Right renal pelvis (tissue), 4 donors: Measurements from ENCODE around the gene PRR12. TPM values are rescaled to one million over a fixed set of nuclear protein-coding genes. Genes with fewer than 3 reads are reported as not detected.

Experiments
- DNase-seq, 4 donors: peaks; one replicate each; pipeline ENCODE4 v3.0.0-alpha.2; 2013; ENCODE audit warnings: low read depth in 4 of 4, low spot score in 3 of 4, missing footprints in 1 of 4
- polyA plus RNA-seq, 4 donors: library from polyadenylated mRNA; unstranded; fragments of 120-200 nt; gene quantifications; one replicate each; pipeline ENCODE4 v1.2.1, GENCODE V29; 2013; ENCODE audit not compliant: insufficient read length in 4 of 4

Gene PRR12
- polyA plus RNA-seq, 4 donors = 17.9 to 27.1 (median 20.2) TPM

DNA sequence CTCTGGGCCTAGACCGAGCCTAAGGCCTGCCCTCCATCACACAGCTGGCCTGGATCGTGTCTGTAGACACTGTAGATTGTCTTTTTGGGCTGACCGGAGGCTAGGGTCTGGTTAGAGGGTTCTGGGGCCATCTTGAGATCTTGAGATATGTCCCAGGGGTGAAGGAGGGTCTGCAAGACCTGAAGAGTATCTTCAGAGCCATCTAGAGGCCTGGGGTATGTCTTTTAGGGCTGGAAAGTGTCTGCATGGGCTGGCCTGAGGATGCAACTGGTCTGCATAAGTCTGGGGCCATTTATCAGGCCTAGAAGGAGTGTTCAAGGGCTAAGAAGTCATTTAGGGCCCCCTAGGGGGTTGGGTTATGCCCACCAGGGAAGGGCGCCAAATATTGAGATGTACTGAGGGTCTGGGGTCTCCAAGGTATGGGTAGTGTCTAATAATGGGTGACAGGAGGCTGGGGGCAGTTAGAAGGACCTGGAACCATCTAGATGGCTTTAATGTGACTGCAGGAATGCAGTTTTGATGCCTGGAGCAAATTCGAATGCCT, 51.6 kb downstream of the PRR12 start:
- no peak for DNase-seq

DNA sequence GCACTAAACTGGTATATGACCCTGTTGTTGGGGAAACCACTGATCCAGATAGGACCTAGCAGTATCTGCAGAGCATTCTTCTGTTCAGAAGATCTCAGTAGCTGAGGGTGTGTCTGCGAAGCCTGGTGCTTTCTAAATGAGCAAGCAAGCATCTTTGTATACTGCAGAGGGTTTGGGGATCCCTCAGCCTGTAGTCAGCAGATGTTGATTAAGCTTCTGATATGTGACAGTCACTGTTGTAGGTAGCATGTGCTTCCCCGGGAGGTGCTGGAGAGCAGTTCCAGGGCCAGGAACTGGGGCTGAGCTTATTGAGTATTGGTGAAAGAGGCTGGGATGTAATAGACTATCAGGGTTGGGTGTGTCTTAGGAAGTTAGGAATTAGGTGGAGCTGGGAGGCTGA, 52.5 kb downstream of the PRR12 start:
- DNase-seq = no peak

DNA sequence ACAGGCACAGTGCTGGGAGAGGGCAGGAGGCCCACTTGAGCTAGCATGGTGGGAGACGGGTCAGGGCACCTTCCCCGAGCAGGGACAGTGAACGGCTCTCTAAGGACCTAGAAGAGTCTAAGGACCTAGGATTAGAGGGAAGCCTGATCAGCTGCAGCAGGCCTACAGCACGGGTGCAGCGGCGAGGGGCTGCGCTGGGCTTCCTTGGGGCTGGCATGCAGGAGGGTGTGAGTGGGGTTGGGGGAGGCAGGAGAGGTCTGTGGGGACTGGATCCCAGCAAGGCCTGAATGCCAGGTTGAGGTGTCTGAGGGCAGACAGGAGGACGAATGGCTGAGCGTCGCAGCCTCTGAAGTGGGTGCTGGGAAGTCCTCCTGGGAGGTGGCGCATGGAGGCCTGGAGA, 54.6 kb downstream of the PRR12 start:
- no peak for DNase-seq

DNA sequence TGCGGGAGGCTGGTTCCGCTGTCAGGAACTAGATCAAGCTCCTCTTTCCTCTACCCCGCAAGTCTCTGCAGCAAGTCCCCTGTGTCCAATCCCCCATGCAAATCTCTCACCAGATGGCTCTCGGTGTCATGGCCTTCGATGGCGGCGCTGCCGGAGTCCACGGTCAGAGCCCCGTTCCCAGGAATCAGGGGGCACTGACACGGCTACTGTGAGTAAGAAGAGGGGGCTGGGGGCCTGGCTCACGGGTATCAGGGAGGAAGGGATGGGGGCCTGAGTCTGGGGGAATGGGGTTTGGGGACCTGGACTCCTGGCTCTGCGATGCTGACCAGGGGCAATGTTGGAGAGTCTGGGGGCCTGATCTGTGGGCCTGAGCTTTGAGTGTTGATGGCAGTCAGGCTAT, 55.0 kb downstream of the PRR12 start:
- no peak for DNase-seq

DNA sequence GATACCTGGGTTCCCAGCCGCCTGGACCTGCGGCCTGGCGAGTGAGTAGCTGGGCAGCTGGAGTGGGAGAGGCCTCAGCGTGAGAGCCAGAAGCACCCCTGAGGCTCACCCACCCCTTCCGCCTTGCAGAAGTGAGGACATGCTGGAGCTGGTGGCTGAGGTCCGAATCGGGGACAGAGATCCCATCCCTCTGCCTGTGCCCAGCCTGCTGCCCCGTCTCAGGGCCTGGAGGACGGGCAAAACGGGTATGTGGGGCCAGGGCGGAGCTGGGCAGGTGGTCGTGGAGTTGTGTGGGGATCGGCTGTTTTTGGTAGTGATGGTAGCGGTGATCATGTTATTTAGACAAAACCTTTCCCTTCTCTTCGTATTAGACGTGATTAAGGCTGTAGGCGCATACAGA, 55.6 kb downstream of the PRR12 start:
- no peak for DNase-seq

DNA sequence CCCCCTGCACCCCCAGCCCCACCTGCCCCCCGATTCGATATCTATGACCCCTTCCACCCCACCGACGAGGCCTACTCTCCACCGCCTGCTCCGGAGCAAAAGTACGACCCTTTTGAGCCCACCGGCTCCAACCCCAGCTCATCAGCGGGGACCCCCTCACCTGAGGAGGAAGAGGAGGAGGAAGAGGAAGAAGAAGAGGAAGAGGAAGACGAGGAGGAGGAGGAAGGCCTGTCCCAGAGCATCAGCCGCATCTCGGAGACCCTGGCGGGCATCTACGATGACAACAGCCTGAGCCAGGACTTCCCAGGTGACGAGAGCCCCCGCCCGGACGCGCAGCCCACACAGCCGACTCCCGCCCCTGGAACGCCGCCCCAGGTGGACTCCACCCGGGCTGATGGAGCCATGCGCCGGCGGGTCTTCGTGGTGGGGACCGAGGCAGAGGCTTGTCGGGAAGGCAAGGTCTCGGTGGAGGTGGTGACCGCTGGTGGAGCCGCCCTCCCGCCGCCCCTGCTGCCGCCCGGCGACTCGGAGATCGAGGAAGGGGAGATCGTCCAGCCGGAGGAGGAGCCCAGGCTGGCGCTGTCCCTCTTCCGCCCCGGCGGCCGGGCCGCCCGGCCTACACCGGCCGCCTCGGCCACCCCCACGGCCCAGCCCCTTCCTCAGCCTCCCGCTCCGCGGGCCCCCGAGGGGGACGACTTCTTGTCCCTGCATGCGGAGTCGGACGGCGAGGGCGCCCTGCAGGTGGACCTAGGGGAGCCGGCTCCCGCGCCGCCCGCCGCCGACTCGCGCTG, 60.2 kb downstream of the PRR12 start:
- no peak for DNase-seq

DNA sequence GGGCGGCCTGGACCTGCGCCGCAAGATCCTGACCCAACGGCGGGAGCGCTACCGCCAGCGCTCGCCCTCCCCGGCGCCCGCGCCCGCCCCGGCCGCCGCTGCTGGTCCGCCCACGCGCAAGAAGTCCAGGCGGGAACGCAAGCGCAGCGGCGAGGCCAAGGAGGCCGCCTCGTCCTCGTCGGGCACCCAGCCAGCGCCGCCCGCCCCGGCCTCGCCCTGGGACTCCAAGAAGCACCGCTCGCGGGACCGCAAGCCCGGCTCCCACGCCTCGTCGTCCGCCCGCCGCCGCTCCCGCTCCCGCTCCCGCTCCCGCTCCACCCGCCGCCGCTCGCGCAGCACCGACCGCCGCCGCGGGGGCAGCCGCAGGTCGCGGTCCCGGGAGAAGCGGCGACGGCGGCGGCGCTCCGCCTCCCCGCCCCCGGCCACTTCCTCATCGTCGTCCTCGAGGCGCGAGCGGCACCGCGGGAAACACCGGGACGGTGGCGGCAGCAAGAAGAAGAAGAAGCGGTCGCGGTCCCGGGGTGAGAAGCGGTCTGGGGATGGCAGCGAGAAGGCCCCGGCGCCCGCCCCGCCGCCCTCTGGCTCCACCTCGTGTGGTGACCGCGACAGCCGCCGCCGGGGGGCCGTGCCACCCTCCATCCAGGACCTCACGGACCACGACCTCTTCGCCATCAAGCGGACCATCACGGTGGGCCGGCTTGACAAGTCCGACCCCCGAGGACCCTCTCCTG, 61.0 kb downstream of the PRR12 start:
- DNase-seq = no peak

DNA sequence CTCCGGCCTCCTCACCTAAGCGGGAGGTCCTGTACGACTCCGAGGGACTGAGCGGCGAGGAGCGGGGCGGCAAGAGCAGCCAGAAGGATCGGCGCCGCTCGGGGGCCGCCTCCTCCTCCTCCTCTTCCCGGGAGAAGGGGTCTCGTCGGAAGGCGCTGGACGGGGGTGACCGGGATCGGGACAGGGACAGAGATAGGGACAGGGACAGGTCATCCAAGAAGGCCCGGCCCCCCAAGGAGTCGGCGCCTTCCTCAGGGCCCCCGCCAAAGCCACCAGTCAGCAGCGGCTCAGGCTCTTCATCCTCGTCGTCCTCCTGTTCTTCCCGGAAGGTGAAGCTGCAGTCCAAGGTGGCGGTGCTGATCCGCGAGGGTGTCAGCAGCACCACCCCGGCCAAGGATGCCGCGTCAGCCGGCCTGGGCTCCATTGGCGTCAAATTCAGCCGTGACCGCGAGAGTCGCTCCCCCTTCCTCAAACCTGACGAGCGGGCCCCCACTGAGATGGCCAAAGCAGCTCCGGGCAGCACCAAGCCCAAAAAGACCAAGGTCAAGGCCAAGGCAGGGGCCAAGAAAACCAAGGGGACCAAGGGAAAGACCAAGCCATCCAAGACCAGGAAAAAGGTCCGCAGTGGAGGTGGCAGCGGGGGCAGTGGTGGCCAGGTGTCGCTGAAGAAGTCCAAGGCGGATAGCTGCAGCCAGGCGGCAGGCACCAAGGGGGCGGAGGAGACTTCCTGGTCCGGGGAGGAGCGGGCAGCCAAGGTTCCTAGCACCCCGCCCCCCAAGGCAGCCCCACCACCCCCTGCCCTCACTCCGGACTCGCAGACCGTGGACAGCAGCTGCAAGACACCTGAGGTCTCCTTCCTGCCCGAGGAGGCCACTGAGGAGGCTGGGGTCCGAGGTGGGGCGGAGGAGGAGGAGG, 61.8 kb downstream of the PRR12 start:
- DNase-seq = no peak

DNA sequence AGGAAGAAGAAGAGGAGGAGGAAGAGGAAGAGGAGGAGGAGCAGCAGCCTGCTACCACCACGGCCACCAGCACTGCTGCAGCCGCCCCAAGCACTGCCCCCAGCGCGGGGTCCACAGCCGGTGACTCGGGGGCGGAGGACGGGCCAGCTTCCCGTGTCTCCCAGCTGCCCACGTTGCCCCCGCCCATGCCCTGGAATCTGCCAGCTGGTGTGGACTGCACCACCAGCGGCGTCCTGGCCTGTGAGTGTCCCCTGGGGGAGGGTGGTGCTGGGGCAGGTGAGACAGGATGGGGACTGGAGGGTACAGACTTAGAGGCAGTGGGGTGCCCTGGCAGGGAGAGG, 62.5 kb downstream of the PRR12 start:
- no peak for DNase-seq

DNA sequence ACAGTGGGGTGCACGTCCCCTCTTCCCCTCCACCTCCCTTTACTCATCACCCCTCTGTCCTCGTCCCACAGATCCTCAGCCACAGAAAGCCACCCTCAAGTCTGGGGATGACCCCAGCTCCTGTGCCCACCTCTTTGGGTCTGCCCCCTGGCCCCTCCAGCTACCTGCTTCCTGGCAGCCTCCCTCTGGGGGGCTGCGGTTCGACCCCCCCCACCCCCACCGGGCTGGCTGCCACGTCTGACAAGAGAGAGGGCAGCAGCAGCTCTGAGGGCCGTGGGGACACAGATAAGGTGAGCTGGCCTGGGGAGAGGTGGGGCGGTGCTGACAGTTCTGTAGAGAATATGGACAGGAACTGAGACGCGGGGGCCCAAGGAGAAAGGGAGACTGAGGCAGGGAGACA, 63.6 kb downstream of the PRR12 start:
- DNase-seq = no peak

DNA sequence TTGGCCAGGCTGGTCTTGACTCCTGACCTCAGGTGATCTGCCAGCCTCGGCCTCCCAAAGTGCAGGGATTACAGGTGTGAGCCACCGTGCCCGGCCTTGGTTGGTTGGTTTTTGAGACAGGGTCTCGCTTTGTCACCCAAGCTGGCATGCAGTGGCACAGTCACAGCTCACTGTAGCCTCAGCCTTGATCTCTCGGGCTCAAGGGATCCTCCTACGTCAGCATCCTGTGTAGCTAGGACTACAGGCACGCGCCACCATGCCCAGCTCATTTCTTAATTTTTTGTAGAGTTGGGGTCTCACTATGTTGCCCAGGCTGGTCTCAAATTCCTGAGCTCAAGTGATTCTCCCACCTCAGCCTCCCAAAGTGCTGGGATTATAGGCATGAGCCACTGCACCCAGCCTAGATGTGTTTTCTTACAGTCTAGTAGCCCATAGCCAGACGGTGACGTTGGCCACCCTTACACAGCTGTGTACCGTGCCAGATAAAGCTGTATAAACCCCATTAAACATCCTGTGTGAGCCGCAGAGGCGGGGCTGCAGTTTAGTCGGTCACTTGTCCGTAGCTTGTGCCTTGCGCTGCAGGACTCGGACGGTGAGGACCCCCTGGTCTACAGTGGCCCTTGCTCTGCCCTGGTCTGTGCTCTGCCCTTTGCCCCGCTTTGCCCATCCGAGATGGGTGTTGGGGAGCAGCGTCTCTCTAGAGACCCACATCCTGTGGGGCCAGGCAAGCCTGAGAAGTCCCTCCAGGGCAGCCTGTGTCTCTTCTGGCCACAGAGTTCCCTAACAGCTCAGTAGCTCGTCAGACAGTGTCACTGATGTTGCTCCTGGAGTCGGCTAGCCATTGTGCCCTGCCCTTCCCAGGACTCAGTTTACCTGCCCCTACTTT, 64.8 kb downstream of the PRR12 start:
- DNase-seq = no peak

DNA sequence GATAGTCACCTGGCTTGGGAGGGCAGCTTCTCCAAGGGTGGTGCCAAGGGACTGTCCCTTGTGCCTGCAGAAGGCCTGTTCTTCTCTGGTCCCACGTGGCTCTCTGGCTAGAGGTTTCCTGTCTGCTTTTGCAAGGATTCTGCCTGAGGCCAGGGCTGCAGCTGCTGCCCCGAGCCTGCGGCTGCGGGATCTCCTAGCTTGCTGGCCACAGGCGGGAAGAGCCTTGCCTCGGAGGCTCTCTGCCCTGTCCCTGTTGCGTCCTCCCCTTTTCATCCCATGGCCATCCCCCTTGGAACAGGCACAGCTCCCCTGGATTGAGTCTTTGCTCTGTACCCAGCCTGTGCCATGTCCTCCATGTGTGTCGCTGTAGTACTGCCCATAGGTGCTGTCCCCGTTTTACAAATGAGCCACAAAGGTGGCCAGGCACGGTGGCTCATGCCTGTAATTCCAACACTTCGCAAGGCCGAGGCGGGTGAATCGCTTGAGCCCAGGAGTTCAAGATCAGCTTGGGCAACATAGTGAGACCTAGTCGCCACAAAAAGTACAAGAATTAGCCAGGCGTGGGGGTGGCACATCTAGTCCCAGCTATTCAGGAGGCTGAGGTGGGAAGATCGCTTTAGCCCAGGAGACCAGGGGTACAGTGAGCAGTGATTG, 65.6 kb downstream of the PRR12 start:
- no peak for DNase-seq

DNA sequence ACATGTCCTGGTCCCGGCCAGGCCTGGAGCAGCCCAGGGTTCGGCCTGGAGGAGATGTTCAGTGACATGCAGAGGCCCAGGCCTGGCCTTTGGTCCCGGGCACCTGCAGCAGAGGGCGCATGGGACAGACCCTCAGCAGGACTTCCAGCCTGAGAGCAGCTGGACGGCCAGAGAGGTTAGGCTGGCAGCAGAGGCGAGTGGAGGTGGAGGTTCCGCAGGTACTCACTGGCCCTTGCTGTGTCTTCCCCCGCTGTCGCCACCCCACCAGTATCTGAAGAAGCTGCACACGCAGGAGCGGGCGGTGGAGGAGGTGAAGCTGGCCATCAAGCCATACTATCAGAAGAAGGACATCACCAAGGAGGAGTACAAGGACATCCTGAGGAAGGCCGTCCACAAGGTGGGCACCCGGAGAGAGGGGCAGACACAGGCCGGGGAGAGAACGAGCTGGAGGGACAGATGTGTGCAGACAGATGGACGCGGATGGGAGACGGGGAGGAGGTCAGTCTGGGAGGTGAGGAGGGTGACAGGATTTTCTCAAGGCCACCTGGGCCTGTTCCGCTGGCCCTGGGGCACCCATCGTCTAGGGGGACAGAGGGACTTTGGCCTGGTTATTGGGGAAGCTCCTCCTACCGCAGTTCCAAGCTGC, 66.6 kb downstream of the PRR12 start:
- DNase-seq = no peak

DNA sequence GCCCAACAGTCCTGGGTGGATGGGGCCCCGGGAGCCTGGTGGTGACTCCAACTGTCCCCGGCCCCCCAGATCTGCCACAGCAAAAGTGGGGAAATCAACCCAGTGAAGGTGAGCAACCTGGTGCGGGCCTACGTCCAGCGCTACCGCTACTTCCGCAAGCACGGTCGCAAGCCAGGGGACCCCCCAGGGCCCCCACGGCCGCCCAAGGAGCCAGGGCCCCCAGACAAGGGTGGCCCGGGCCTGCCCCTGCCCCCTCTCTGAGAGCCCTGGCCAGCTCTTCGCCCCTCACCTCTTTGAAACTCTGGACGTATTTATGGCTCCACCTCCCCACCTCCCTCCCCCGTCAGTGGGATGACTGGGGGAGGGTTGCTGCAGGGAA, 67.1 kb downstream of the PRR12 start:
- DNase-seq = no peak

DNA sequence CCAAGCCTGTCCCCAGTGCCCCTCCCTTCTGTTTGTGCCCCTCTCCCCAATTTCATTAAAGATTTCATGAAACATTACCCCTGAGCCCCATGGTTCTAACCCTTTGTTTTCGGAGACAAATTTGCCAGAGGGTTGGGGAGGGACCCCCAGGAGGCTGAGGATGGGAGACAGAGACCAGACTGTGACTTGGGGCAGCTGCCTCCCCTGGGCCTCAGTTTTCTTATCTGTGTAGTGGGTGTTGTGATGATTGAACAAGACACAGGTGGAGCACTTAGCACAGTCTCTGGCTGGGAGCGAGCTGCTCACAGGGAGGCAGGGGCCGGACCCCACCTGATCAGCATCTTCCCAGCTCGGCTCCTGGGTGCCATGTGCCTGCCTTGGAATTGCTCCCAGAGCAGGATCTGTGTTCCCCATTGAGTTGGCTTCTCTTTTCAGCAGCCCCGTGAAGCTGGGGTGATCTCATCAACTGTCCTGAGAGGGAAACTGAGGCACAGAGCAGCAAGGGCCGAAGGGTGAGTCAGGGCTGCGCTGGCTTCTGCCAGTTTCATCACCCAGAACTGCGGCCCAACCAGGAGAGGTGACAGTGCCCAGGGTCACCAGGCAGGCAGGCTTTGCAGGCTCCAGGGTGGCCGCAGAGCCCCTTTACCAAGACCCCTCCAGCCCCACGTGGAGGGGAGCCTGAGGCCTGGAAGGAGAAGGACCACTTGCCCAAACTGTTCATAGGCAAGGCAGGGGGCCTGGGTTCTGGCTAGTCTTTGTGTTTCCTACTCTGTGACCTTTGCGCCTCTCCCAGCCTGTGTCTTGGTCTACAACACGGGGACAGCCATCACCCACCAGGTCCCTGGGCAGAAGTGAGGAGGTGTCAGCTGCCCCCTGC, 67.8 kb downstream of the PRR12 start:
- no peak for DNase-seq

DNA sequence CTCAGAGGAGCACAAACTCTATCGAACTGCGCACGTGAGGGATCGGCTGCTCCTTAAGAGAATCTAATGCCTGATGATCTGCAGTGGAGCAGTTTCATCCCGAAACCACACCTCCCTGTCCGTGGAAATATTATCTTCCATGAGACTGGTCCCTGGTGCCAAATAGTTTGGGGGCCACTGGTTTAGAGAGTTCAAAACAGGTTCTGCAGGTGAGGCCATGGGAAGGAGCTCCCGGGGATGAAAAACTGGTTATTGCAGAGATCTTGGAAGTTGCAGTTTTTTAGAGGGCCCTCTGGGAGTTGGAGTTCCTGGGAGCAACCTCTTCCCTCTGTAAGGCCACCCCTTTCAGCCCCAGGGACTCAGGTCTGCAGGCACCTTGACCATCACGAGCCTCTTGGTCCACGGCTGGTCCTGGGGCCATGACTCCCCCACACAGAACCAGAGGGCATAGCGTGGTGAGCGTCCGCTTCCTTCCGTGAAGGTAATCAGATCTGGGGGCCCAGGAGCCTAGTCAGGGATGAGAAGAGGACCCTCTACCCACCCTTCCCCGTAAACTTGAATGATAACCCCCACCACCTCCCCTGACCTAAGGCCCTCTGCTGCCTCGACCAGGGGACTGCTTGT, 69.5 kb downstream of the PRR12 start:
- DNase-seq = no peak

DNA sequence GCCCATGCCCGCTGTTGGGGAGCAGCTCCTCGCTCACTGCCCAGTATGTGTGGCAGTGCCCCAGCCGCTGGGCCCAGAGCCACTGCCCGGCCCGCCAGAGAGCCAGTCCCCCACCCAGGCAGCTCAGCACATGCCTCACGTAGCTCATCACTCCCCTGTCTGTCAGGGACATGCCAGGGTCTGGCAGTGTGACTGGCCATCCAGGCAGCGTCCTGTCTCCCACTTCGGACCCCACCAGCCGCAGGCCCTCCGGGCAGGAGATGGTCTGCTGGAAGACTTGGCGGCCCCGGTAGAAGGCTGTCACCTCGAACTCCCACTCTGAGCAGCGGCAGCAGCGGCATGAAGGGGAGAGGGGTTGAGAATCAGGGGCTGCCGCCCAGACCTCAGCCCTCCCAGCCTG, 71.0 kb downstream of the PRR12 start:
- no peak for DNase-seq

DNA sequence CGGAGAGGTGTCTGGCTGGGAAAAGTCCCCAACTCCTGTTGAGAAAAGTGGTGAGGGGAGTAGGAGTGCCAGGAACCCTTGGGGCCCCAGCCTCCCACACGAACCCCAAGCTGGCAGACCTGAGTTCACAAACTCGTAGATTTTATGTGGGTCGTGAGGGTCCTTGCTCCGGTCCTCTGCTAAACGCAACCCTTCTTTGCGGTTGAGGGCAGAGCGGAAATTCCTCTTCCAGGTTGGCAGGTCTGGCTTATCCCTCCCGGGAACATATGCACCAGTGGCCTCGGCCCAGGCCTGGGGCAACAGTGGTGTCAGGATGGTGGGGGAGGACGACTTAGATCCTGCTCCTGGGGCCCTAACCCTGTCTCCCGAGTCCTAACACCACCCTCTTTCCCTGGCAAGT, 72.2 kb downstream of the PRR12 start:
- no peak for DNase-seq
